Left lung (tissue), 10 donors: ENCODE data around the gene POTEM. TPM values are rescaled to one million over a fixed set of nuclear protein-coding genes. Genes with fewer than 3 reads are reported as not detected.
"Not testable (repeated sequence)": the region's sequence is repeated elsewhere in the genome, so short reads cannot be mapped to it uniquely, and the experiment has no call there.

Source experiments
- ATAC-seq: fragments of 200-7000 bp; cut with Tn5 transposase; one replicate; pipeline ENCODE4 v1.9.1; 2020; ENCODE audit warnings: moderate library complexity
- DNase-seq, 4 donors: peaks; one replicate each; pipeline ENCODE4 v3.0.0-alpha.2; 2013 to 2020
- H3K27ac ChIP-seq, 2 donors: fragments of 200-600 bp; sonication (generic) in 1 of 2; one replicate each; pipeline versions ENCODE4 v1.5.0 to v1.8.0; 2020 to 2021
- H3K27me3 ChIP-seq, 2 donors: fragments of 200-600 bp; sonication (generic) in 1 of 2; one replicate each; pipeline versions ENCODE4 v1.5.0 to v1.8.0; 2020 to 2021
- H3K36me3 ChIP-seq, 2 donors: fragments of 200-600 bp; sonication (generic) in 1 of 2; one replicate each; pipeline versions ENCODE4 v1.5.0 to v1.8.0; 2020 to 2021
- H3K4me1 ChIP-seq, 2 donors: fragments of 200-600 bp; one replicate each; pipeline ENCODE4 v1.8.0; 2021
- H3K4me3 ChIP-seq, 2 donors: fragments of 200-600 bp; sonication (generic) in 1 of 2; one replicate each; pipeline versions ENCODE4 v1.5.0 to v1.8.0; 2020 to 2021; ENCODE audit warnings: mild to moderate bottlenecking in 1 of 2
- H3K9me3 ChIP-seq, 2 donors: fragments of 200-600 bp; sonication (generic) in 1 of 2; one replicate each; pipeline versions ENCODE4 v1.5.0 to v1.8.0; 2020 to 2021
- intact Hi-C, 2 donors: fragments of 100-400 bp; cut with DNase I; formaldehyde crosslinking; loops; one replicate each; pipeline versions ENCODE4 v1.11.2 to v1.14.2; 2022
- polyA plus RNA-seq, 6 donors: library from polyadenylated mRNA; unstranded; fragments of 120-200 nt; gene quantifications; one replicate each; pipeline ENCODE4 v1.2.1, GENCODE V29; 2013; ENCODE audit not compliant: insufficient read length in 6 of 6
- total RNA-seq, 2 donors: library from RNA; stranded (reverse); fragmentation: NEBNext Ultra II Directional; extraction: Animal tissue kit (Norgen Biotek cat#: 25700); gene quantifications; one replicate each; pipeline ENCODE4 v1.2.1, GENCODE V29; 2021
- donor health status: DM: no; HTN: yes; CAD: no.
- donor health status: DM: no; HTN: no; CAD: no.

The POTEM gene
- total and polyA plus RNA-seq, 8 donors: not detected

- H3K4me3 ChIP-seq, intact Hi-C loops, H3K9me3 ChIP-seq, H3K36me3 ChIP-seq, H3K27me3 ChIP-seq, H3K27ac ChIP-seq, ATAC-seq, DNase-seq, H3K4me1 ChIP-seq: not testable (repeated sequence)
These were observed 39.3 kb downstream of the POTEM start for GRCh38 chr14:19006490-19006889.

DNA sequence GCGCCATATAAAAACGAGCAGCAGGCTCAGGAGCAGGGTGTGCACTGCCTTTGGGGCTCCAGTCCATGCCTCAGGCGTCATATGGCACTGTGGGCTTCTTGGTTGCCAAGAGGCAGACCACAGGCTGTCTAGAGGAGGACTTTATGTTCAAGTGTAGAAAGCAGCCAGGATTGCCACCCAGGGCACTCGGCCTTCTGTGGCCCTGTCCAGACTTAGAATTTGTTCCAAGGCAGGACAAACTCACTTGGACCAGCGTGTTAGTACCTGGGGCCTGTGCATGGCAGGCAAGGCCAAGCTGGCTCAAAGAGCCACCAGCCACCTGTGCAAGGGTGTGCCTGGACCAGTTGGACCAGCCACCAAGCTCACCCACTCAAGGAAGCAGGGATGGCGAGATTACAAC is 40.4 kb downstream of the POTEM start:
- H3K27ac ChIP-seq, H3K36me3 ChIP-seq, H3K9me3 ChIP-seq, intact Hi-C loops, H3K4me3 ChIP-seq, ATAC-seq, H3K4me1 ChIP-seq, H3K27me3 ChIP-seq: not testable (repeated sequence)
- peak in 1 of 4 donors; percentile 33 for DNase-seq

GRCh38 chr14:19011029-19011428 is 43.8 kb downstream of the POTEM start:
- ATAC-seq, intact Hi-C loops, H3K4me3 ChIP-seq, H3K9me3 ChIP-seq, H3K4me1 ChIP-seq, H3K36me3 ChIP-seq, H3K27me3 ChIP-seq, H3K27ac ChIP-seq: not testable (repeated sequence)
- DNase-seq: peak in 1 of 4 donors; percentile 24

DNA sequence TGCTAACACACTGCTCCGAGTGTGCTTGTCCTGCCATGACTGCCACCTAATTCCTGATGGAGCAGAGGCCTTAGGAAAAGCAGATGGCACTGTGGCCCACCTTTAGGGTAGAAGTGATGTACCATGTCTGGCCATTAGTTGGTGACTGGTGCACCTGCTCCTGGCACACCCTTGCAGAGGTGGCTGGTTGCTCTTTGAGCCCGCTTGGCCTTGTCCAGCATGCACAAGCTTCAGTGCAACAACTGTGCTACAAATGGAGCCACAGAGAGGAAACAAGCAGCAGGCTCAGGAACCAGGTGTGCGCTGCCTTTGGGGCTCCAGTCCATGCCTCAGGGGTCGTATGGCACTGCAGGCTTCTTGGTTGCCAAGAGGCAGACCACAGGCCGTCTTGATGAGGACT is 44.5 kb downstream of the POTEM start:
- ATAC-seq, H3K27me3 ChIP-seq, H3K4me1 ChIP-seq, H3K27ac ChIP-seq, H3K9me3 ChIP-seq, intact Hi-C loops, H3K36me3 ChIP-seq, H3K4me3 ChIP-seq: not testable (repeated sequence)
- peak in 1 of 4 donors; percentile 3 for DNase-seq

DNA sequence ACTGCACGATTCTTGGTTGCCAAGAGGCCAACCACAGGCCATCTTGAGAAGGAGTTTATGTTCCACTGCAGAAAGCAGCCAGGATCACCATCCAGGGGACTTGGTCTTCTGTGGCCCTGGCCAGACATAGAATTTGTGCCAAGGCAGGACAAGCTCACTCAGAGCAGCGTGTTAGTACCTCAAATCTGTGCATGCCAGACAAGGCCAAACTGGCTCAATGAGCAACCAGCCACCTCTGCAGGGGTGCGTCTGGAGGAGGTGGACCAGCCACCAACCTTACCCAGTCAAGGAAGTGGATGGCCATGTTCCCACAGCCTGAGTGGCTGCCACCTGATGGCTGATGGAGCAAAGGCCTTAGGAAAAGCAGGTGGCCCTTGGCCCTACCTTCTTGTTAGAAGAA is 48.0 kb downstream of the POTEM start:
- H3K36me3 ChIP-seq, H3K9me3 ChIP-seq, H3K4me3 ChIP-seq, H3K27me3 ChIP-seq, DNase-seq, H3K27ac ChIP-seq, intact Hi-C loops, ATAC-seq, H3K4me1 ChIP-seq: not testable (repeated sequence)

GRCh38 chr14:19025080-19025589 is 57.9 kb downstream of the POTEM start:
- ATAC-seq, H3K36me3 ChIP-seq, H3K27me3 ChIP-seq: not testable (repeated sequence)

DNA sequence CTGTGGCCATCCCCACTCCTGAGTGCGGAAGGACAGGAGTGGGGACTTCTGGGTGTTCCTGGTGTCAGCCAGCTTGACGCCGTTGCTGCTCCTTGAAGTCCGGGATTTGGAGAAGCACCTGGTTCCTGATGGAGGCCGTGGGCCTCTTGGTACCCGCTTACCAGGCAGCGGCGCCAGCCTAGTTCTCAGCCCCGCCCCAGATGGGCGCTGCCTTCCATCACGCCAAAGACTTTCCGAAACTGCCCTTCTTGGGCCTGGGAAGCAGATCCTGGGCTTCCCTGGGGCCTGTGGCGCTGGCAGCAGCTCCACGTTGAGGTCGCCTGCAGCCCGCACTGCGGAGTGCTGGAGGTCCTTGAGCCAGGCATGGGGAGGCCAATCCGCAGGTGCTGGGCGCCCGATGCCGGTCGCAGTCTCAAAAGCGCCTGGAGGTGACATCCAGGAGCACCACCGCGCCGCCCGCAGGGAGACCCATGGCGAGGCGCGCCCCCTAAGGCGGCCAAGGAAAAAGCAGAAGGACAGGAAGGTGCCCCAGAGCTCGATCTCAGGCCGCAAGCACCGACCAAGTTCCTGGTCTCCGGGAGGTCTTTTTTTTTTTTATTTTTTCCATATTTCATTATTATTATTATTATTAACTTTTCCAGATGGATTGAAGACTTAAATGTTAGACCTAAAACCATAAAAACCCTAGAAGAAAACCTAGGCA is 59.6 kb downstream of the POTEM start:
- H3K27me3 ChIP-seq, ATAC-seq, H3K4me1 ChIP-seq, H3K4me3 ChIP-seq, H3K9me3 ChIP-seq, intact Hi-C loops, H3K27ac ChIP-seq, H3K36me3 ChIP-seq: not testable (repeated sequence)
- DNase-seq: peak in 1 of 4 donors; percentile 22

More at GRCh38 chr14:19025080-19025589, 57.9 kb downstream of the POTEM start:
- H3K27ac ChIP-seq, intact Hi-C loops, H3K4me1 ChIP-seq, H3K9me3 ChIP-seq, DNase-seq, H3K4me3 ChIP-seq: not testable (repeated sequence)

DNA sequence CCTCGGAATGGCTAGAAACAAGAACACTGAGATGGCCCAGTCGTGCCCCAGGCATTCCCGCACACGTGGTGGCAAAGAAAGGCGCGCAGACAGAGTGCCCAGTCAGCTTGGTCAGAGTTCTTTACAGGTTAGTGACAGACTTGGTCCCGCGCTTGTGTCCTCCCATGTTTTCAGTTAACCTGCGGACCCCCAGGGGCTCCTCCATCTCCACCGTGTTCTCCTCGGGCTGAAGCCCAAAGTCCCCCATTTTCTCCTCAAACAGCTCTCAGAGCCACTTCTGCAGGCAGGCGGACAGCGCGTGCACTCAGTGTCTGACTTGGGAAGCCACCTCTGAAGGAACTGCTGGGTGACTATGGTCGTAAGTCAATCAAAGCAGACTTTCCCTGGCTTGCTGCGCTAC is 60.7 kb downstream of the POTEM start:
- peak in 1 of 4 donors; percentile 1 for DNase-seq
- H3K4me1 ChIP-seq, H3K27me3 ChIP-seq, H3K27ac ChIP-seq, H3K9me3 ChIP-seq, intact Hi-C loops, H3K36me3 ChIP-seq, H3K4me3 ChIP-seq, ATAC-seq: not testable (repeated sequence)

GRCh38 chr14:19036811-19037382 is 69.7 kb downstream of the POTEM start:
- H3K27ac ChIP-seq, ATAC-seq, DNase-seq, H3K4me1 ChIP-seq, H3K27me3 ChIP-seq, H3K36me3 ChIP-seq, H3K9me3 ChIP-seq, H3K4me3 ChIP-seq, intact Hi-C loops: not testable (repeated sequence)

DNA sequence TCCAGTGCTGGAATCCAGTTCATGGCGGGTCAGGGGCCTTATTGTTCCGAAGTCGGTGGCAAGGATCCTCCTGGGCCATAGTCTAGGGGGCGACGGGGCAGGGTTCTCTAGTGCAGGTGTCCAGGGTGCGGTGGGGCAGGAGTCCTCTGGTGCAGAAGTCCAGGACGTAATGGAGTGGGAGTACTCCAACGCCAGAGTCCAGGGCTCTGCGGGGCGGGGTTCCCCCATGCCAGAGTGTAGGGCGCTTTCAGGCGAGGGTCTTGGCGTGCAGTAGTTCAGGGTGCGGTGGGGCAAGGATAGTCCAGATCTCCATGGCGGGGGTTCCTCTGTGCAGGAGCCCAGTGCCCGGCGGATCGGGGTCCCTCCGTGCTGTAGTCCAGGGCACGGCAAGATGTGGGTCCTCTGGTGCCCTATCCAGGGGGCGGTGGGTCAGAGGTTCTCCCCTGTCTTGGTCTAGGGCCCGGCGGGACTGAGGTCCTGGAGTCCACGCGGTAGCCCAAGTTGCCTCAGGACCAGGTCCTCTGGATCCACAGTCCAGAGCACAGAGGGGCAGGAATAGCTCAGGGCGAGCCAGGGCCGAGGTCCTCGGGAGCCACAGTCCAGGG is 70.9 kb downstream of the POTEM start:
- H3K27me3 ChIP-seq, H3K9me3 ChIP-seq, H3K27ac ChIP-seq, intact Hi-C loops, H3K36me3 ChIP-seq, ATAC-seq, H3K4me1 ChIP-seq, H3K4me3 ChIP-seq: not testable (repeated sequence)
- DNase-seq: peak in 1 of 4 donors; percentile 51

- H3K27me3 ChIP-seq, H3K27ac ChIP-seq, intact Hi-C loops, DNase-seq, H3K4me3 ChIP-seq, ATAC-seq, H3K9me3 ChIP-seq, H3K36me3 ChIP-seq, H3K4me1 ChIP-seq: not testable (repeated sequence)
These were observed 71.6 kb downstream of the POTEM start for GRCh38 chr14:19038785-19039184.

GRCh38 chr14:19043384-19043783 is 76.2 kb downstream of the POTEM start:
- H3K36me3 ChIP-seq, H3K4me1 ChIP-seq, H3K27me3 ChIP-seq, intact Hi-C loops, H3K9me3 ChIP-seq, H3K27ac ChIP-seq, ATAC-seq, DNase-seq, H3K4me3 ChIP-seq: not testable (repeated sequence)
